Keratinocyte (primary cell): ENCODE measurements around the gene RNF157. TPM values are rescaled to one million over a fixed set of nuclear protein-coding genes. Genes with fewer than 3 reads are reported as not detected.

Experiments used
- DNase-seq: peaks from one replicate; pipeline ENCODE4 v3.0.0-alpha.2; 2011; ENCODE audit warnings: low read depth, missing footprints, low spot score
- FAIRE-seq: peaks from 2 replicates; lab custom pipeline; 2011; peaks lifted over from hg19 to GRCh38; lab: Jason Lieb, UNC
- H2AFZ ChIP-seq: 2 replicates; pipeline ENCODE4 v1.6.0; 2012; ENCODE audit warnings: low read length, control low read depth, inconsistent platforms; ENCODE audit not compliant: control insufficient read depth
- H3K27ac ChIP-seq: 2 replicates; pipeline ENCODE4 v1.5.1; 2011; ENCODE audit warnings: low read length; ENCODE audit not compliant: control insufficient read depth, insufficient read depth
- H3K27me3 ChIP-seq: 3 replicates; pipeline ENCODE4 v1.6.0; 2011; ENCODE audit warnings: low read length; ENCODE audit not compliant: control insufficient read depth, insufficient read depth; ENCODE audit errors: extremely low read depth
- H3K36me3 ChIP-seq, 2 experiments: 2 replicates in 1 of 2; 3 replicates in 1 of 2; pipeline ENCODE4 v1.5.1; 2011; ENCODE audit warnings: low read length in 2 of 2, mild to moderate bottlenecking in 1 of 2; ENCODE audit not compliant: control insufficient read depth in 2 of 2, insufficient read depth in 2 of 2; ENCODE audit errors: extremely low read depth in 1 of 2
- H3K4me1 ChIP-seq: 3 replicates; pipeline ENCODE4 v1.5.1; 2011; ENCODE audit warnings: low read length; ENCODE audit not compliant: control insufficient read depth, insufficient read depth; ENCODE audit errors: extremely low read depth
- H3K4me2 ChIP-seq: 3 replicates; pipeline ENCODE4 v1.6.0; 2011; ENCODE audit warnings: low read depth, low read length; ENCODE audit not compliant: control insufficient read depth, insufficient read depth; ENCODE audit errors: extremely low read depth
- H3K4me3 ChIP-seq, 3 experiments: fragments of 200-600 bp in 1 of 3; sonication (generic) in 1 of 3; 2 replicates in 2 of 3; 3 replicates in 1 of 3; pipeline ENCODE4 v1.5.1; 2011 to 2016; ENCODE audit warnings: low read length in 3 of 3, mild to moderate bottlenecking in 3 of 3, control low read depth in 2 of 3, inconsistent platforms in 1 of 3, low read depth in 1 of 3, mixed read lengths in 1 of 3, mixed run types in 1 of 3, moderate library complexity in 1 of 3; ENCODE audit not compliant: control insufficient read depth in 2 of 3, insufficient read depth in 2 of 3; ENCODE audit errors: extremely low read depth in 1 of 3
- H3K79me2 ChIP-seq: 2 replicates; pipeline ENCODE4 v1.6.0; 2012; ENCODE audit warnings: low read length; ENCODE audit not compliant: control insufficient read depth, insufficient read depth
- H3K9ac ChIP-seq: 3 replicates; pipeline ENCODE4 v1.6.0; 2011; ENCODE audit warnings: low read length; ENCODE audit not compliant: control insufficient read depth, insufficient read depth; ENCODE audit errors: extremely low read depth
- H3K9me1 ChIP-seq: 3 replicates; pipeline ENCODE4 v1.6.0; 2011; ENCODE audit warnings: low read length; ENCODE audit not compliant: control insufficient read depth, insufficient read depth; ENCODE audit errors: extremely low read depth
- H3K9me3 ChIP-seq: 2 replicates; pipeline ENCODE4 v1.5.1; 2012; ENCODE audit warnings: low read depth, low read length; ENCODE audit not compliant: control insufficient read depth
- H4K20me1 ChIP-seq: 3 replicates; pipeline ENCODE4 v1.6.0; 2011; ENCODE audit warnings: low read length; ENCODE audit not compliant: control insufficient read depth, insufficient read depth; ENCODE audit errors: extremely low read depth
- CTCF ChIP-seq, 3 experiments: IDR thresholded peaks in 1 of 3; conservative IDR thresholded peaks in 1 of 3; optimal IDR thresholded peaks in 1 of 3; 2 replicates in 2 of 3; 3 replicates in 1 of 3; pipeline versions ENCODE3 to v1.5.1; 2011; ENCODE audit warnings: low read length in 3 of 3, mild to moderate bottlenecking in 3 of 3, moderate library complexity in 2 of 3, control low read depth in 1 of 3, inconsistent platforms in 1 of 3; ENCODE audit not compliant: insufficient read depth in 2 of 3; ENCODE audit errors: extremely low read depth in 1 of 3
- EZH2 ChIP-seq: IDR thresholded peaks from one replicate; pipeline ENCODE4 v1.6.1; 2012; ENCODE audit warnings: inconsistent platforms, mild to moderate bottlenecking, low read length, moderate library complexity
- dilution Hi-C: fragments of 300-500 bp; cut with MboI; formaldehyde crosslinking; loops from one replicate; pipeline ENCODE4 v1.7.0; 2020; ENCODE audit warnings: low sequenced_read_pairs; ENCODE audit not compliant: extremely low pct_ligation_motif_present
- polyA plus RNA-seq, 5 experiments: library from polyadenylated mRNA; depleted of rRNA in 3 of 5; stranded (reverse) in 3 of 5; stranded (forward) in 1 of 5; unstranded in 1 of 5; fragments of >200 nt; gene quantifications; 1 replicate in 1 of 5; 2 replicates in 3 of 5; 3 replicates in 1 of 5; pipeline versions ENCODE4 v1.2.1 to v1.2.3, GENCODE V29; 2011 to 2012; ENCODE audit warnings: missing spikeins in 2 of 5, low read depth in 1 of 5, low replicate concordance in 1 of 5

RNF157 gene
- polyA plus RNA-seq, 1 donor (not counting 4 experiments of a cell fraction or from before 2014, with no cell fraction given): not detected

- H3K9ac ChIP-seq: no peak overlapping the region
- no peak overlapping the region for H3K4me2 ChIP-seq
- H2AFZ ChIP-seq: no peak overlapping the region
- H3K27me3 ChIP-seq: no peaks in the 10 kb centered on the region
- no peak for DNase-seq
- no peaks in the 10 kb centered on the region for H3K79me2 ChIP-seq
- dilution Hi-C loops: no loop called here
- H3K27ac ChIP-seq: no peak overlapping the region
- H3K4me1 ChIP-seq: peaks cover 12% of the 10 kb centered on the region
- TF ChIP-seq CTCF (optimal IDR thresholded peaks at IDR 0.05 in 1 of 3, IDR thresholded peaks at IDR 0.05 in 1 of 3, conservative IDR thresholded peaks at IDR 0.05 in 1 of 3; ENCODE audit: extremely low read depth in 1 of 3, insufficient read depth in 2 of 3, low read length in 3 of 3): no peak
- no peak for FAIRE-seq
- no peaks in the 10 kb centered on the region for H3K36me3 ChIP-seq
- H3K9me3 ChIP-seq: no peaks in the 10 kb centered on the region
- no peak overlapping the region for H3K4me3 ChIP-seq
- H3K9me1 ChIP-seq: no peaks in the 10 kb centered on the region
- no peaks in the 10 kb centered on the region for H4K20me1 ChIP-seq
Observed at GRCh38 chr17:76255801-76256429, 15.6 kb upstream of the RNF157 start.

GRCh38 chr17:76254275-76254674, 14.0 kb upstream of the RNF157 start:
- H3K9ac ChIP-seq: no peak overlapping the region
- H2AFZ ChIP-seq: no peak overlapping the region
- H3K9me3 ChIP-seq: no peaks in the 10 kb centered on the region
- no peak overlapping the region for H3K27ac ChIP-seq
- no peak for DNase-seq
- H3K4me3 ChIP-seq: no peak overlapping the region
- no peaks in the 10 kb centered on the region for H3K9me1 ChIP-seq
- H3K79me2 ChIP-seq: no peaks in the 10 kb centered on the region
- no peaks in the 10 kb centered on the region for H3K27me3 ChIP-seq
- H3K36me3 ChIP-seq: no peaks in the 10 kb centered on the region
- H3K4me1 ChIP-seq: peaks cover 12% of the 10 kb centered on the region
- no peak for TF ChIP-seq CTCF (optimal IDR thresholded peaks at IDR 0.05 in 1 of 3, IDR thresholded peaks at IDR 0.05 in 1 of 3, conservative IDR thresholded peaks at IDR 0.05 in 1 of 3; ENCODE audit: extremely low read depth in 1 of 3, insufficient read depth in 2 of 3, low read length in 3 of 3)
- no peak for TF ChIP-seq EZH2
- dilution Hi-C loops: no loop called here
- H3K4me2 ChIP-seq: no peak overlapping the region
- FAIRE-seq: no peak
- no peaks in the 10 kb centered on the region for H4K20me1 ChIP-seq
